Measurements from ENCODE around the gene PAQR6.
A peak's percentile ranks its signal among the peaks of the same experiment; 100 is the strongest.

PAQR6 gene

DNA sequence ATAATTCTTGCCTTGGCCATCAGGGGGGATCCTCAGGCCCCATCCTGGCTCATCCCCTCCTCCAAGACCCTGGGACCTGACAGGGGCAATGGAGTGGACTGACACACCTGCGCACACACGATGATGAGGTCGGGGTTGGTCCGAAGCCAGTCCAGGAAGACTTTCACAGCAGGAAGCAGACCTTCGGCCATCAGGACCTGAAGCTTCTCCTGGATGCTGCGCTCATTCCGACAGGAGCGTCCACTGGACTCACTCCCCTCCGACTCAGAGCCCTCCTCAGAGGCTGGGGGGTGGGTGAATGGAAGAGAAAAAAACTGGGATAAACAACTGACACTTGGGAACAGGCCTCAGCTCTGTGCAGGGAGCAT, 15.4 kb upstream of the PAQR6 start:
- Histone ChIP-seq H3K9me3 (ENCODE audit: control insufficient read depth in 2 of 2, low read length in 2 of 2) (no peaks in the 10 kb centered on the region), H3K9ac (ENCODE audit: low read length in 2 of 2) (no peak overlapping the region), H3K27ac (ENCODE audit: low read length) (no peak overlapping the region), H3K4me3 (ENCODE audit: low read length in 2 of 2) (no peak overlapping the region), H3K4me1 (ENCODE audit: control insufficient read depth, insufficient read depth, low read length) (peaks cover 3% of the 10 kb centered on the region), H3K27me3 (ENCODE audit: control insufficient read depth in 1 of 2, insufficient read depth in 2 of 2, low read length in 2 of 2) (no peaks in the 10 kb centered on the region), H3K36me3 (ENCODE audit: control insufficient read depth in 2 of 2, insufficient read depth in 2 of 2, low read length in 2 of 2) (peaks cover 77 to 83% of the 10 kb centered on the region in 2 donors)

DNA sequence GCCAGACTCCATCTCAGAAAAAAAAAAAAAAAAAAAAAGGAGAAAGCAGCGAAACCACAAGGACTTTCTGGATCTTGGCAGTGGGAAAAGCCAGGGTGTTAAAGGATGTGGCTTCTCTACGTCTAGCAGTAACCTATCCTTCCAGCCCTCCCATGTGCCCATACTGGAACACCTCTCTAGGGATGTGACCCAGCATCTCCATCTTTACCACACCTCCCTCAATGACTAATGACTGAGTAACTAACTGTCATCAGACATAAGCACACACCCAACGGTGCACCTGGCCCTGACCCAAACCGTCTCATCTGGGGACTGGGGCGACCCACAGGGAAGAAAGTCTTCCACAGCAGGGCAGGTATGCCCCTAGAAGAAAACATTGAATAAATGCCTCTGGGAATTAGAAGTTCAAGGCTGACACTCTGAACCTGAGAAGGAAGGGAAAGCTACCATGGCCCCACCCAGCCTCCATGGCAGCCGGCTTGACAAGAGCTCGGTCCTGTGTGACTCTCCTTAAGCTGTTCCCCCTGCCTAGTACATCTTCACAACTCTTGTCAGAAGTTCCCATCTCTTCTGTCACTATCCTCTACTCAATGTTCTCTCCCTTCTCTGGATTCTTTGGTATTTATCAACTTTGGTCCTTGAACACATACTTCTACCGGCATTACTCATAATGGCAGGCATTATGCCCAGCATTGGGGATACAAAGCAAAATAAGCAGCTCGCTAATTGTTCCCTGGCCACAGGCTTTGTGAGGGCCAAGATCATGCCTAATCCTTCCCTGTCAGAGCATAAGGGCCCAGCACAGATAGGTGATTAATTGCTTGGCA, 14.8 kb upstream of the PAQR6 start:
- peaks cover 77 to 83% of the 10 kb centered on the region in 2 donors for H3K36me3 ChIP-seq (ENCODE audit: control insufficient read depth in 2 of 2, insufficient read depth in 2 of 2, low read length in 2 of 2)
- no peak overlapping the region for H3K27ac ChIP-seq (ENCODE audit: low read length)
- H3K9ac ChIP-seq (ENCODE audit: low read length in 2 of 2), result no peak overlapping the region
- H3K27me3 ChIP-seq (ENCODE audit: control insufficient read depth in 1 of 2, insufficient read depth in 2 of 2, low read length in 2 of 2), result no peaks in the 10 kb centered on the region
- no peaks in the 10 kb centered on the region for H3K9me3 ChIP-seq (ENCODE audit: control insufficient read depth in 2 of 2, low read length in 2 of 2)
- H3K4me1 ChIP-seq (ENCODE audit: control insufficient read depth, insufficient read depth, low read length), result peaks cover 3% of the 10 kb centered on the region
- no peak overlapping the region for H3K4me3 ChIP-seq (ENCODE audit: low read length in 2 of 2)

DNA sequence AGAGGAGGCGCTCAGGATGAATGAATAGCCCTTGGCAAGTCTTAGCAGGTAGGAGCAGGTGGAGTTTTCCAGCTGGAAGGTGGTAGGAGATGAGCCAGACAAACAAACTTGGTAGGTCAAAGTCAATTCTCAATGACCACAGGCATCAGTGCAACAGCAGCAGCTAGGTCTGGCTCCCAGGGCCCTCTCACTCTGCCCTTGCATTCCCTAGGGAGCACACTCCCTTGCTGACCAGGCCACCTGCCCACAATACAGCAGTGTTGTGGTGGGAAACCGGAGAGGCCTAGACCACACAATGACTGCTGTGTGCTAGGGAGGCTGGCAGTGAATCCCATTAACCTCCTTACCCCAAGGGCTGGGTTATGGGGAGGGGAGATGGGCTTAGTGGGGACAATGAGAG, 13.0 kb upstream of the PAQR6 start:
- Histone ChIP-seq H3K27ac (ENCODE audit: low read length) (no peak overlapping the region), H3K9ac (ENCODE audit: low read length in 2 of 2) (no peak overlapping the region), H3K4me1 (ENCODE audit: control insufficient read depth, insufficient read depth, low read length) (peaks cover 3% of the 10 kb centered on the region), H3K9me3 (ENCODE audit: control insufficient read depth in 2 of 2, low read length in 2 of 2) (no peaks in the 10 kb centered on the region), H3K36me3 (ENCODE audit: control insufficient read depth in 2 of 2, insufficient read depth in 2 of 2, low read length in 2 of 2) (peaks cover 74 to 81% of the 10 kb centered on the region in 2 donors), H3K4me3 (ENCODE audit: low read length in 2 of 2) (no peak overlapping the region), H3K27me3 (ENCODE audit: control insufficient read depth in 1 of 2, insufficient read depth in 2 of 2, low read length in 2 of 2) (no peaks in the 10 kb centered on the region)

DNA sequence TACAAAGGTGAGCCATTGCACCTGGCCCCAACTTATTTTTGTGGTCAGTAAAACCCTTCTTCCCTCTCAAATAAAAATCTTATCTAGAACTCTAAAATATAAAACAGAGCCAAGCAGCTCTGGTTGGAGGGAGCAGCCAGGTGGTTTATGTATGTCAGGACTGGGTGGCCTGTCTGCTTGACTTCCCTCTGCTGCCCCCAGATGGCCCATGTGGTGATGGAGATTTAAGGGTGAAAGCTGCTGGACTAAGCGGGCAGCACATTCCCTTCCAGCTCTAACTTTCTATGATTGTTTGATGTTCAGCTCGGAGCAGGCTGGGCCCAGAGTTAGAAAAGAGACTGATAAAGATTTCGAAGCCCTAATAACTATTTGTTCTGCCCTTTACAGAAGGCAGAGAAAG, 11.9 kb upstream of the PAQR6 start:
- H3K36me3 ChIP-seq (ENCODE audit: control insufficient read depth in 2 of 2, insufficient read depth in 2 of 2, low read length in 2 of 2), result peaks cover 70 to 72% of the 10 kb centered on the region in 2 donors
- no peaks in the 10 kb centered on the region for H3K27me3 ChIP-seq (ENCODE audit: control insufficient read depth in 1 of 2, insufficient read depth in 2 of 2, low read length in 2 of 2)
- H3K9ac ChIP-seq (ENCODE audit: low read length in 2 of 2), result no peak overlapping the region
- H3K4me3 ChIP-seq (ENCODE audit: low read length in 2 of 2), result no peak overlapping the region
- H3K4me1 ChIP-seq (ENCODE audit: control insufficient read depth, insufficient read depth, low read length), result peaks cover 3% of the 10 kb centered on the region
- no peaks in the 10 kb centered on the region for H3K9me3 ChIP-seq (ENCODE audit: control insufficient read depth in 2 of 2, low read length in 2 of 2)
- H3K27ac ChIP-seq (ENCODE audit: low read length), result no peak overlapping the region

DNA sequence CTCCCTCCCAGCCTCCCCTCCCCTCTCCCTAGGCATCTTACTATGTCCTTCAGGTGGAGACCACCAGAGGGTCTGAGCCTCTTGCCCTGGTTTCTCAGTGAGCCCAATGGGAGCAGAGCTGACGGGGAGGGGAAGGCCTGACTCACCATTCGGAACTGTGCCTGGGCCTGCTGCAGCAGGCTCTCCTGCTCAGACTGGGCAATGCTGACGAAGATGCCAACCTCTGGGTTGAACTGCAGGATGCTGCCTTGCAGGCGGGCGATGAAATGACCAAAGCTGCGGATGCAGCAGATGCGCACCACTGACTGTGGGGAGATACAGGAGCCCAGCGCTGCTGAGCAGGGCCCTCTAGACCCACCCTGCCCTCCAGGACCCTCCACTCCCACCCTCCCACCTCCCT, 11.0 kb upstream of the PAQR6 start:
- Histone ChIP-seq H3K36me3 (ENCODE audit: control insufficient read depth in 2 of 2, insufficient read depth in 2 of 2, low read length in 2 of 2) (peaks cover 68 to 72% of the 10 kb centered on the region in 2 donors), H3K4me1 (ENCODE audit: control insufficient read depth, insufficient read depth, low read length) (peaks cover 3% of the 10 kb centered on the region), H3K27me3 (ENCODE audit: control insufficient read depth in 1 of 2, insufficient read depth in 2 of 2, low read length in 2 of 2) (no peaks in the 10 kb centered on the region), H3K9ac (ENCODE audit: low read length in 2 of 2) (no peak overlapping the region), H3K27ac (ENCODE audit: low read length) (no peak overlapping the region), H3K4me3 (ENCODE audit: low read length in 2 of 2) (no peak overlapping the region), H3K9me3 (ENCODE audit: control insufficient read depth in 2 of 2, low read length in 2 of 2) (no peaks in the 10 kb centered on the region)

DNA sequence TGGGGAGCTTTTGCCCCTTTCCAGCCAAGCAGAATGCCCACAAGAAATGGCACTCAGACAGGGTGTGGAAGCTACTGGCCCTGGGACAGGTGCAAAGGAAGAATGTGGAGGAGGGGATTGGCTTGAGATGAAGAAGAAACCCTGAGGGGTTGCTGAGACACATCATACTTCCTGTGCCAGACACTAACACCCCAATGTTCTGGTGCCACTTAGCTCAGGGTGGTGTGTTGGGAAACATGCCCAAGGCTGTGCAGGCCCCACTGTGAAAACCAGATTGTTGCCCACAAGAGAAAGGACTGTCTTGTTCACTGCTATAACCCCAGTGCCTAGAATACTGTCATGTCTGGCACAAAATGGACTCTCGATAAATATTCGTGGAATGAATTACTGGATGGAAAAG, 9.9 kb upstream of the PAQR6 start:
- no peaks in the 10 kb centered on the region for H3K27me3 ChIP-seq (ENCODE audit: control insufficient read depth in 1 of 2, insufficient read depth in 2 of 2, low read length in 2 of 2)
- no peak overlapping the region for H3K27ac ChIP-seq (ENCODE audit: low read length)
- H3K4me1 ChIP-seq (ENCODE audit: control insufficient read depth, insufficient read depth, low read length), result peaks cover 3% of the 10 kb centered on the region
- no peak overlapping the region for H3K4me3 ChIP-seq (ENCODE audit: low read length in 2 of 2)
- peaks cover 68 to 71% of the 10 kb centered on the region in 2 donors for H3K36me3 ChIP-seq (ENCODE audit: control insufficient read depth in 2 of 2, insufficient read depth in 2 of 2, low read length in 2 of 2)
- no peak overlapping the region for H3K9ac ChIP-seq (ENCODE audit: low read length in 2 of 2)
- no peaks in the 10 kb centered on the region for H3K9me3 ChIP-seq (ENCODE audit: control insufficient read depth in 2 of 2, low read length in 2 of 2)

DNA sequence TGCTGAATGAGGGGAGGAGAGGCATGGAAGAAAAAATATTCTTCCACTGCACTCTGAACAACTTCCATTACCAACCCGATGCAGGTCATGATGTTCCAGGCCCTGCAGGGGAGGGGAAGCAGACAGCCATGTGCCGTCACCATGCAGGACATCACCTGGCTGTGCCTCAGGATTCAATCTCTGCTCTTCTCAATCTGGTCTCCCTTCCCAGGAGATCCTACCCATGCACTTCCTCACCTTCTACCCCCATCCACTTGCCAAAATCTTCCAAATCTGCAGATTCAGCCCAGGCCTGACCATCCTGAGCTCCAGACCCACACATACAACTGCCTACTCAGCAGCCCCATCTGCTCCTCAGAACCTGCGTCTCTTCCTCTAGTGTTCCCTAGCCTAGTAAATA, 5.8 kb upstream of the PAQR6 start:
- no peak overlapping the region for H3K27ac ChIP-seq (ENCODE audit: low read length)
- H3K4me1 ChIP-seq (ENCODE audit: control insufficient read depth, insufficient read depth, low read length), result peaks cover 2% of the 10 kb centered on the region
- H3K9ac ChIP-seq (ENCODE audit: low read length in 2 of 2), result no peak overlapping the region
- no peak overlapping the region for H3K4me3 ChIP-seq (ENCODE audit: low read length in 2 of 2)
- H3K9me3 ChIP-seq (ENCODE audit: control insufficient read depth in 2 of 2, low read length in 2 of 2), result no peaks in the 10 kb centered on the region
- H3K36me3 ChIP-seq (ENCODE audit: control insufficient read depth in 2 of 2, insufficient read depth in 2 of 2, low read length in 2 of 2), result peaks cover 64 to 66% of the 10 kb centered on the region in 2 donors
- no peaks in the 10 kb centered on the region for H3K27me3 ChIP-seq (ENCODE audit: control insufficient read depth in 1 of 2, insufficient read depth in 2 of 2, low read length in 2 of 2)

DNA sequence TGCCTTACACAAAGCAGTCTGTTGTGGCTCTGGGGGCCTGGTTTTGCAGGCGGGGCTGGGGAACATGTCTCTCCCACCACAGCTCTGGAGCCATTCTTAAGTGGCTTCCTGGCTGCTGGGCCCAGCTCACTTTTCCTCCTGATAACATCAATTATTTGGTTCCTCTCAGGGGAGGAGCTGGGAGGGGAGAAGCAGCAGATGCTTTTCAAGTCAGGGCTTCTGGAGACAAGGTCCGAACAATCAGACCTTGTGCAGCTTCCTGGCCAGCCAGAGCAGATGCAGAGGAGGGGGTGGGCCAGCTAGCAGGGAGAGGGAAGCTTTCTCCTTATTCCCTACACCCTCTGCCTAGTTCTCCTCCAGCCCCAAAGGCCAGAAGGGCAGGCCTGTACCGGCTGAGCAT, 3.7 kb upstream of the PAQR6 start:
- Histone ChIP-seq H3K9ac (ENCODE audit: low read length in 2 of 2) (no peak overlapping the region), H3K27me3 (ENCODE audit: control insufficient read depth in 1 of 2, insufficient read depth in 2 of 2, low read length in 2 of 2) (peaks cover 4 to 7% of the 10 kb centered on the region in 2 donors), H3K9me3 (ENCODE audit: control insufficient read depth in 2 of 2, low read length in 2 of 2) (no peaks in the 10 kb centered on the region), H3K4me1 (ENCODE audit: control insufficient read depth, insufficient read depth, low read length) (peaks cover 17% of the 10 kb centered on the region), H3K27ac (ENCODE audit: low read length) (no peak overlapping the region), H3K36me3 (ENCODE audit: control insufficient read depth in 2 of 2, insufficient read depth in 2 of 2, low read length in 2 of 2) (peaks cover 46 to 51% of the 10 kb centered on the region in 2 donors), H3K4me3 (ENCODE audit: low read length in 2 of 2) (no peak overlapping the region)

DNA sequence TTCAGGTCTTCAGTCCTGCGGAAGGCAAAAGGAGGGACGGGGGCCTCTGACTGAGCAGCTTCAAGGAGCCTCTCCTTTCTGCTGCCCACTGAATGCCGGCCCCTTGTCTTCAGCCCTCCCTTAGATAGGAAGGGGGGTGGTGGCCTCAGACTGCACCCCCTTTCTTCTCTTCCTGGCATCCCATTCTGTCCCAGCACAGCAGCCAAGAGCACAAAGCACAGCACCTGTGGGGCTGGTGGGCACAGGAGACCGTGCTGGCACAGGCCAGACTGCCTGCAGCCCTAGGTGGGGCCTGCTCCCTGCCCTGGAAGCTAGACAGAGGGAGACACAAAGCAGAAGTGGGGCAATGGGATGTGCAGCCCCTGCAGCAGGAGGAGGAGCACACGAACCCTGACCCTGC, 1.7 kb upstream of the PAQR6 start:
- peaks cover 39 to 44% of the 10 kb centered on the region in 2 donors for H3K36me3 ChIP-seq (ENCODE audit: control insufficient read depth in 2 of 2, insufficient read depth in 2 of 2, low read length in 2 of 2)
- H3K27me3 ChIP-seq (ENCODE audit: control insufficient read depth in 1 of 2, insufficient read depth in 2 of 2, low read length in 2 of 2), result peaks cover 20 to 26% of the 10 kb centered on the region in 2 donors
- H3K9ac ChIP-seq (ENCODE audit: low read length in 2 of 2), result no peak overlapping the region
- H3K9me3 ChIP-seq (ENCODE audit: control insufficient read depth in 2 of 2, low read length in 2 of 2), result no peaks in the 10 kb centered on the region
- no peak overlapping the region for H3K4me3 ChIP-seq (ENCODE audit: low read length in 2 of 2)
- no peak overlapping the region for H3K27ac ChIP-seq (ENCODE audit: low read length)
- peaks cover 32% of the 10 kb centered on the region for H3K4me1 ChIP-seq (ENCODE audit: control insufficient read depth, insufficient read depth, low read length)

DNA sequence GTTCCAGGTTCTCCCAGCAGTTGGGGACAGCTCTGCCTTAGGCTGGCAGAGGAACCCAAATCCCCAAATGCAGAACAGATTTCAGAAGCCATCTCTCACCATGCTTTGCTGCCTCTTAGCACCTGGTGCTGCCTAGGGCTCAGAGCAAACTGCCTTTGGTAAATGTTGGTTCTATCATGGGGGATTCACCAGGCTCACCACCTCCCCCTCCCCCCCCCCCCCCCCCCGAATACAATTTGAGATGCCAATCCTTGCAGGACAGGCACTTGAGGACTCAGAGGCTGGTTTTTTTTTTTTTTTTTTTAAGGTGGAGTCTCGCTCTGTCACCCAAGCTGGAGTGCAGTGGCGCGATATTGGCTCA, 447 bp upstream of the PAQR6 start:
- no peak overlapping the region for H3K27ac ChIP-seq (ENCODE audit: low read length)
- peaks cover 31 to 36% of the 10 kb centered on the region in 2 donors for H3K36me3 ChIP-seq (ENCODE audit: control insufficient read depth in 2 of 2, insufficient read depth in 2 of 2, low read length in 2 of 2)
- peaks cover 32% of the 10 kb centered on the region for H3K4me1 ChIP-seq (ENCODE audit: control insufficient read depth, insufficient read depth, low read length)
- H3K9ac ChIP-seq (ENCODE audit: low read length in 2 of 2), result no peak overlapping the region
- H3K27me3 ChIP-seq (ENCODE audit: control insufficient read depth in 1 of 2, insufficient read depth in 2 of 2, low read length in 2 of 2), result peaks cover 22 to 32% of the 10 kb centered on the region in 2 donors
- no peaks in the 10 kb centered on the region for H3K9me3 ChIP-seq (ENCODE audit: control insufficient read depth in 2 of 2, low read length in 2 of 2)
- no peak overlapping the region for H3K4me3 ChIP-seq (ENCODE audit: low read length in 2 of 2)

DNA sequence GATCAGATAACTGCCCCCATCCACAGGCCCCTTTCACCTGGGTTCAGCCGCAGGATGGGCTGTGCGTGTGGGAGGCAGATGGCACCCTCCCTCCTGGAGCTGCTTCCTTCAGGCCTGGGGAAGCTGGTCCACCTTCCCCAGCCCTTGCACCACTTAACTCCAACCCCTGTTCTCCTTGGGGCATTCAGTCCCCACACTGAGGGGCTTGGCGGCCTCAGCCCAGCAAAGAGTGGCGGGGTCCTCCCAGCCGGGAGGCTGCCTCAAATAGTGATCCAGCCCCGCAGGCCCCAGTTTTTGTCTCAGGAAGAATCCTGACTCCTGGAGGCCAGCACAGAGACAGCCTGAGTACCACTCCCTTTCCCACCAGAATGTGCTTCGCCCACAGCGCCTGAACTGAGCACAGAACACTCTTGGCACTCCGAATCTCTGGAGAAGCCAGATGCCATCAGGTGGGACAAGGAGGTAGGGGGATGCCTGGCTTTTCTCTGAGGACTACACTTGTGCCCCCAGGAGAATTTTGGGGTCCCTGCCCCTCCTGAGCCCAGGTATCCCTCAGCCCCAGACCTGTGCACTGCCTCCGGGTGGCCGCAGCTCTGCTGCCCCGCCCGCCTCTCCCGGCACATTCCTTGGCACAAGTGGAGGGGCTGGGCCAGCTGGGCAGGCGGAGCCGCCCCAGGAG, 936 bp downstream of the PAQR6 start:
- H3K36me3 ChIP-seq (ENCODE audit: control insufficient read depth in 2 of 2, insufficient read depth in 2 of 2, low read length in 2 of 2), result peaks cover 17 to 25% of the 10 kb centered on the region in 2 donors
- H3K9me3 ChIP-seq (ENCODE audit: control insufficient read depth in 2 of 2, low read length in 2 of 2), result no peaks in the 10 kb centered on the region
- peaks cover 32% of the 10 kb centered on the region for H3K4me1 ChIP-seq (ENCODE audit: control insufficient read depth, insufficient read depth, low read length)
- peak overlapping the region in 1 of 2 donors; percentile 15 for H3K4me3 ChIP-seq (ENCODE audit: low read length in 2 of 2)
- H3K9ac ChIP-seq (ENCODE audit: low read length in 2 of 2), result no peak overlapping the region
- no peak overlapping the region for H3K27ac ChIP-seq (ENCODE audit: low read length)
- H3K27me3 ChIP-seq (ENCODE audit: control insufficient read depth in 1 of 2, insufficient read depth in 2 of 2, low read length in 2 of 2), result peaks cover 22 to 32% of the 10 kb centered on the region in 2 donors
